Measurements from ENCODE around the gene CCT8L2. TPM values are rescaled to one million over a fixed set of nuclear protein-coding genes. Genes with fewer than 3 reads are reported as not detected.
"Not testable (repeated sequence)": the region's sequence is repeated elsewhere in the genome, so short reads cannot be mapped to it uniquely, and the experiment has no call there.

The CCT8L2 gene
- total RNA-seq, 2 experiments from 2014 or later, result not detected

GRCh38 chr22:16603448-16603768 is 10.8 kb upstream of the CCT8L2 start:
- POLR2A ChIA-PET, result no interaction called here
- H3K36me3 Mint-ChIP-seq (ENCODE audit: low read depth), result peaks cover 12% of the 10 kb centered on the region
- CTCF ChIA-PET, result no interaction called here
- H3K27ac Mint-ChIP-seq, result no peak overlapping the region
- DNase-seq, result no peak
- peaks cover 3% of the 10 kb centered on the region for H3K4me1 Mint-ChIP-seq
- no peak overlapping the region for H3K4me3 Mint-ChIP-seq
- no peaks in the 10 kb centered on the region for H3K9me3 Mint-ChIP-seq
- H3K27me3 Mint-ChIP-seq, result peaks cover 31% of the 10 kb centered on the region

DNA sequence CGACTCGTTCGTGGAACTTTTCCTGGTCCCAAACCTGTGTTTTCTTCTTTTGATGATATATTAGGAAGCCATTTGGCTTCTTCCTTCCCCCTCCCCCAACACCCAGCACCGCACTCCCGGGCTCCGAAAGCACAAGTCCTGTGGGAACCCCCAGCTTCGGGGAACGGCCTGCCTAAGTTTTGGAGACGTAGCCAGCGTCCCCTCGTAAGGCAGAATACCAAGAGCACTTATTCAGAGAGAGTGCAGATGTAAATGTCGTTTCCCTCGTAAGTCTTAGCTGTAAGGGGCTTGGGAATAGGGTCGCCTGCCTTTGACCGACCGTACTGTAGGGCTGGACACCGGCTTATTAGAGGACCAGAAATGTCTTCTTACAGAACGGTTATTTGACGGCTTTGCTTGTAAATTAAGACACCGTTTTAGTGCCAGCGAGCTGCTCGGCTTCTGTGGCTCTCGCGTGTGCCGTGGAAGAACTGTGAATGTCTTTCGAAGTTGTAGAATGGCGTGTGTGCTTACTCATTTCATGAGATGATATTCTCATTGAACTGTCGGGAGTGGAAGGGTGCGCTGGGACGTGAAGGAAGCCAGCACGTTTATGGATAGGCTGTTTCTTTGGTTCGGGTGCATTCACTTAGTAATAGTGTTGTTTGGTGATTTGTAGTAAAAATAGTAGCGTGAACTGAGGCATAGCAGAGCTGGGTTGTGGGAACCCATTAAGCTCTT is 10.3 kb upstream of the CCT8L2 start:
- Mint-ChIP-seq H3K27me3 (peaks cover 31% of the 10 kb centered on the region), H3K36me3 (ENCODE audit: low read depth) (peaks cover 12% of the 10 kb centered on the region)
- H3K4me1 Mint-ChIP-seq, H3K9me3 Mint-ChIP-seq, H3K4me3 Mint-ChIP-seq, DNase-seq, POLR2A ChIA-PET, H3K27ac Mint-ChIP-seq, CTCF ChIA-PET: not testable (repeated sequence)

DNA sequence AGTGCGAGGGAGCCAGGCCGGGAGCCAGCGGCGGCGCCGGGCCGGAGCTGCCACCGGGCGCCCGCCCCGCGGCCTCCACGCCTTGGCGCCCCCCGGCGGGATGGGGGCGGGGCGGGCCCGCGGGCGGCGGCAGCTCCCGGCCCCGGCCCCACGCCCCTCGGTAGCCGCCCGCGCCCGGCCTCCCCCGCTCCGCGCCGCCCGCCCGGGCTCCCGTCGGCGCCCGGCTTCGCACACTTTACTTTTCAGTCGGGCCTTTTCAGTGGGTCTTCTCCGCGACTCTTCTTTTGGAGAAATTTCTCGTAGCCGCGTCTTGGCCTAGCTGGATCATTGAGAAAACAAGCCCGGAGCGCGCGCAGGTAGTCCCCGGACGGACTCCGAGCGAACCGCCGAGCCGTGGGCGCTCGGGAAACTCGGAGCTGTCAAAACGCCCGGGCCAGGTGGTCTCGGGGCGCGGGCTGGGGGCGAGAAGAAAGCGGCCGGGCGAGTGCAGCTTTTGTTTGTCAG is 9.7 kb upstream of the CCT8L2 start:
- Mint-ChIP-seq H3K27me3 (peaks cover 31% of the 10 kb centered on the region), H3K36me3 (ENCODE audit: low read depth) (peaks cover 12% of the 10 kb centered on the region)
- POLR2A ChIA-PET, DNase-seq, H3K27ac Mint-ChIP-seq, H3K4me3 Mint-ChIP-seq, H3K9me3 Mint-ChIP-seq, H3K4me1 Mint-ChIP-seq, CTCF ChIA-PET: not testable (repeated sequence)

DNA sequence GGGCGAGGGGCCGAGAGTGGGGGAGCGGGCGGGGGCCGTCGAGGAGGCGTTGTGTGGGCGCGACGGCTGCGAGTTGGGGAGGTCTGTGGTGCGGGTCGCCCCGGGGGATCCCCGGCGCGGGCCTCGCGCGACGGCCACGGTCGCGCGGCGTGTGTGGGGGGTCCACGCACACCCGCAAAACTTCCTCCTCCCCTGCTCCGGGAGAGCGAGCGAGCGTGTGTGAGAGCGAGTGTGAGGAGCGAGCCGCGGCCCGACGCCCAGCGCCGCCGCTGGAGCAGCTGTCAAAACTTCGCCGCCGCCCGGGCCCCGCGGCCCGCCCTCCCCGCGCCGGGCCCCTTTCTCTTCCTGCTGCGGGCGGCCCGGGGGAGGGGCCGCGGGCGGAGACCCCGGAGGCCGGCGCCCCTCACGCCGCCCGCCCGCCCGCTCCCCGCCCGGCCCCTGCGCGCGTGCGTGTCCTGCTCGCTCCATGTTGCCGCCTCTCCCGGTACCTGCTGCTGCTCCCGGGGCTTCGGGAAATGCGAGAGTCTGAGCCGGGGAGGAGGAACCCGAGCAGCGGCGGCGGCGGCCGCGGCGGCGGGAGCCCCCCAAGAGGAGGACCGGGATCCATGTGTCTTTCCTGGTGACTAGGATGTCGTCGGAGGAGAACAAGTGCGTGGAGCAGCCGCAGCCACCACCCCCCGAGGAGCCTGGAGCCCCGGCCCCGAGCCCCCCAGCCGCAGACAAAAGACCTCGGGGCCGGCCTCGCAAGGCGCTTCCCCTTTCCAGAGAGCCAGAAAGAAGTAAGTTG is 9.0 kb upstream of the CCT8L2 start:
- Mint-ChIP-seq H3K9me3 (no peaks in the 10 kb centered on the region), H3K27ac (no peak overlapping the region), H3K4me1 (peaks cover 3% of the 10 kb centered on the region), H3K4me3 (no peak overlapping the region), H3K36me3 (ENCODE audit: low read depth) (peaks cover 12% of the 10 kb centered on the region), H3K27me3 (peaks cover 31% of the 10 kb centered on the region)
- ChIA-PET CTCF (no interaction called here), POLR2A (no interaction called here)
- DNase-seq, result no peak

DNA sequence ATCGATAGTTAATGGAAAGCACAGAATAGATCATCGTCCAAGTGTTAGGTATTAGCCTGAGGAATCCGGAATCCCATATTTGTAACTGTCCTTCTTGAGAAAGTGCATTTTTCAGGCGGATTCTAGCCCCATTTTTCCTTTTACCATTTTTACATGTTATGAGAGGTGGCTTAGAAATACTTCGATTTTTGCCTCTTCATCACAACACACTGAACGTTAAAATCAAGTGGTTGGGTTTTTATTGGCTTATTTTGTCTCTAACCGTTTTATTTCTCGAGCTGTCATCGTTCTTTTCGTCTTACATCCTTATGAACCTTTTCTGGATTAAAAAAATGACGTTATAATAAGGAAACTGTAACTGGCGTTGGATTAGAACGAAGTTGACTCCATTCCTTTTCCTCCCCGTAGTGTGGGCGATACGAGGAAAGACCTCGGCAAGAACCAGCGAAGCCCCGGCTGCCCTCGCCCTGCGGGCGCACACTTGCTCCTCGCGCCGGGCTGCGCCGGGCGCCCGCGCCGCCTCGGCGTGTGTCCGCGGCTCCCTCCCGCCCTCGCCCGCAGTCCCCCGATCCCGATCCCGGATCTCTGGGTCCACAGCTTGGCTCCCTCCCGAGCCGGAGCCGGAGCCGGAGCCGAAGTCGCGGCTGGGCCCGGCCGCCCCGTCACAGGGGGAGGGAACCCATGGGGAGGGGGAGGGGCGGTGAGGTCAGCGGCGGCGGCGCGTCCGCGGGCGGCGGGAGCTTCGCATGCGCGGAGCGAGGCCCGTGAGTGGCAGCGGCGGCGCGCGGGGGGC is 8.2 kb upstream of the CCT8L2 start:
- CTCF ChIA-PET, H3K9me3 Mint-ChIP-seq, H3K27ac Mint-ChIP-seq, H3K4me3 Mint-ChIP-seq, DNase-seq, POLR2A ChIA-PET, H3K4me1 Mint-ChIP-seq: not testable (repeated sequence)
- Mint-ChIP-seq H3K36me3 (ENCODE audit: low read depth) (peaks cover 12% of the 10 kb centered on the region), H3K27me3 (peaks cover 31% of the 10 kb centered on the region)

DNA sequence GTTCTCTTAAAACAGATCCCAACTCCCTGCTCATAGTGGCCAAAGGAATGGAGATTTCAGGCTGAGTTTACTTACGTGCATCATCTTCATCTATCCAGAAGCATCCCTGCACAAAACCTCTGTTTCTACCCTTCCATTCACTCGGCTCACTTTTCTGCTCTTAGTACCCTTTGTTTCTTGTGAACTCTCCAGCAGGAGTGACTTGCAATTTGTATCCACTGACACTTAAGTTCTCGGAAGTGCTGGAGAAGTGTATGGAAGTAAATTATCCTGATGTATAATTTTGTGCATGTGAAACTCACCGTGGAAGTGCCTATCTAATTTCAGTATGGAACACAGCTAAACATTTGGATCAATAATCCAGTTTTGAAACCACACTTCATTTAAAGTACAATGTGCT is 7.0 kb upstream of the CCT8L2 start:
- peaks cover 12% of the 10 kb centered on the region for H3K36me3 Mint-ChIP-seq (ENCODE audit: low read depth)
- DNase-seq, H3K9me3 Mint-ChIP-seq, H3K4me1 Mint-ChIP-seq, CTCF ChIA-PET, H3K27ac Mint-ChIP-seq, POLR2A ChIA-PET, H3K4me3 Mint-ChIP-seq: not testable (repeated sequence)
- peaks cover 30% of the 10 kb centered on the region for H3K27me3 Mint-ChIP-seq

DNA sequence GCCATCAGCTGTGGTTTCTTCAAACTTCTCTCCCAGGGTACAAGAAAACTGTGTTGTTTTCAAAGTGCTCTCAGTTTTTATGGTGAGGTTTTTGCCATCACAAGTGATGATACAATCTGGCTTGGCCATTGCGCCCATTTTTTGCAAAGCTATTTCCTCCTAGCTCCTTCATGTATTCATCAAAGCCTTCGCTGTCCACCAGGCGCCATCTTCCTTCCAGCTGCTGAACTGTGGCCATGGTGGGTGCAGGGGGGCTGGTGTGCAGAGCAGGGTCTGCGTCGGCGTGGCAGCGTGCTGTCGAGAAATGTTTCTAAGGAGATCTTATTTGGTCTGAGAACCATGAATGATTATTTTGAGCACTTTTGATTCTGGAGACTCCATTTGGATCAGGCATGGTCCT is 2.6 kb upstream of the CCT8L2 start:
- H3K36me3 Mint-ChIP-seq (ENCODE audit: low read depth); DNase-seq; H3K27me3 Mint-ChIP-seq; H3K9me3 Mint-ChIP-seq; H3K4me3 Mint-ChIP-seq; H3K4me1 Mint-ChIP-seq; CTCF ChIA-PET; POLR2A ChIA-PET; H3K27ac Mint-ChIP-seq: not testable (repeated sequence)

- no peak for DNase-seq
- ChIA-PET POLR2A (no interaction called here), CTCF (no interaction called here)
- Mint-ChIP-seq H3K36me3 (ENCODE audit: low read depth) (no peaks in the 10 kb centered on the region), H3K9me3 (peaks cover 2% of the 10 kb centered on the region), H3K27me3 (no peaks in the 10 kb centered on the region), H3K27ac (no peak overlapping the region), H3K4me3 (no peak overlapping the region), H3K4me1 (no peaks in the 10 kb centered on the region)
Observed at GRCh38 chr22:16594026-16594425, 1.4 kb upstream of the CCT8L2 start.

- H3K27ac Mint-ChIP-seq; H3K36me3 Mint-ChIP-seq (ENCODE audit: low read depth); H3K4me3 Mint-ChIP-seq; H3K4me1 Mint-ChIP-seq; H3K9me3 Mint-ChIP-seq; CTCF ChIA-PET; POLR2A ChIA-PET; DNase-seq; H3K27me3 Mint-ChIP-seq: not testable (repeated sequence)
Observed at GRCh38 chr22:16592231-16592630, 379 bp downstream of the CCT8L2 start.

GRCh38 chr22:16591136-16591535 is 1.5 kb downstream of the CCT8L2 start:
- H3K36me3 Mint-ChIP-seq (ENCODE audit: low read depth); H3K4me3 Mint-ChIP-seq; H3K27me3 Mint-ChIP-seq; DNase-seq; H3K27ac Mint-ChIP-seq; CTCF ChIA-PET; H3K9me3 Mint-ChIP-seq; POLR2A ChIA-PET; H3K4me1 Mint-ChIP-seq: not testable (repeated sequence)

DNA sequence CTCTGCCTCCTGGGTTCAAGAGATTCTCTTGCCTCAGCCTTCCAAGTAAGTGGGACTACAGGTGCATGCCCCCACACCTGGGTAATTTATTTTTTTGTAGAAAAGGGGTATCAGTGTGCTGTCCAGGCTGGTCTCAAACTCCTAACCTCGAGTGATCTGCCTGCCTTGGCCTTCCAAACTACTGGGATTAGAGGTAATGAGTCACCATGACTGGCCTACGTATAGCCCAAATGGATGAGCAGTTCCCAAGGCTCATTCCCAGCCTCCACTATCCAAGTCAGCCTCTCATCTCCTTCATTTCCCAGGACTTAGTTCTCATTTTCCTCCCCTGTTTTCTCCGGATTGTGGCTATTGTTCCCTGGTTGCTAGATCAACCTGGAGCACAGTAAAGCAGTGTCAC is 5.6 kb downstream of the CCT8L2 start:
- H3K9me3 Mint-ChIP-seq, result peaks cover 5% of the 10 kb centered on the region
- no peaks in the 10 kb centered on the region for H3K36me3 Mint-ChIP-seq (ENCODE audit: low read depth)
- no peak overlapping the region for H3K4me3 Mint-ChIP-seq
- ChIA-PET POLR2A (no interaction called here), CTCF (no interaction called here)
- no peaks in the 10 kb centered on the region for H3K27me3 Mint-ChIP-seq
- H3K27ac Mint-ChIP-seq, result no peak overlapping the region
- DNase-seq, result no peak
- no peaks in the 10 kb centered on the region for H3K4me1 Mint-ChIP-seq

GRCh38 chr22:16586170-16586569 is 6.4 kb downstream of the CCT8L2 start:
- Mint-ChIP-seq H3K9me3 (peaks cover 5% of the 10 kb centered on the region), H3K27me3 (no peaks in the 10 kb centered on the region), H3K36me3 (ENCODE audit: low read depth) (no peaks in the 10 kb centered on the region), H3K4me3 (no peak overlapping the region), H3K27ac (no peak overlapping the region), H3K4me1 (no peaks in the 10 kb centered on the region)
- ChIA-PET CTCF (no interaction called here), POLR2A (no interaction called here)
- no peak for DNase-seq

- H3K9me3 Mint-ChIP-seq; CTCF ChIA-PET; H3K36me3 Mint-ChIP-seq (ENCODE audit: low read depth); POLR2A ChIA-PET; H3K27ac Mint-ChIP-seq; DNase-seq; H3K27me3 Mint-ChIP-seq; H3K4me1 Mint-ChIP-seq; H3K4me3 Mint-ChIP-seq: not testable (repeated sequence)
Observed at GRCh38 chr22:16580872-16581271, 11.7 kb downstream of the CCT8L2 start.

Measured in activated CD4-positive, alpha-beta memory T cell treated with anti-CD3 and anti-CD28 coated beads, Interleukin-2, amount 10 ng/mL, durations not matched to agents 7 days and 5 days (primary cell).